GM21367 (cell line): Measurements from ENCODE around the gene NUMA1.

Experiments used
- ATAC-seq: cut with Tn5 transposase; IDR thresholded peaks from one replicate; pipeline ENCODE4 v1.9.1; 2021; ENCODE audit not compliant: unreplicated experiment

Gene NUMA1

GRCh38 chr11:72080326-72081183 lies at the start of gene NUMA1, which contains the start of gene LRRC51:
Gene NUMA1, minus strand, starts transcription at chr11:72080542. Its CDS starts 44,599 bp downstream, at chr11:72035943.
Gene LRRC51, plus strand, starts transcription at chr11:72080850. Its CDS starts 8,234 bp downstream, at chr11:72089084.
- peak; percentile 84 for ATAC-seq

- ATAC-seq: no peak
Measured at GRCh38 chr11:72129381-72129780, 49.0 kb upstream of the NUMA1 start.

- no peak for ATAC-seq
Measured at GRCh38 chr11:72127923-72128322, 47.6 kb upstream of the NUMA1 start.

- ATAC-seq: no peak
Measured at GRCh38 chr11:72125956-72126355, 45.6 kb upstream of the NUMA1 start.

- no peak for ATAC-seq
Measured at GRCh38 chr11:72124046-72124445, 43.7 kb upstream of the NUMA1 start.

GRCh38 chr11:72123117-72123653 lies 42.8 kb upstream of the NUMA1 start:
- ATAC-seq: no peak

- no peak for ATAC-seq
Measured at GRCh38 chr11:72122607-72123006, 42.3 kb upstream of the NUMA1 start.

GRCh38 chr11:72120930-72121329 lies 40.6 kb upstream of the NUMA1 start:
- no peak for ATAC-seq

GRCh38 chr11:72119198-72119597 lies 38.9 kb upstream of the NUMA1 start:
- no peak for ATAC-seq

- no peak for ATAC-seq
Measured at GRCh38 chr11:72116019-72116755, 35.8 kb upstream of the NUMA1 start.

- ATAC-seq: no peak
Measured at GRCh38 chr11:72114570-72114969, 34.2 kb upstream of the NUMA1 start.

GRCh38 chr11:72112978-72113808 lies 32.9 kb upstream of the NUMA1 start:
- ATAC-seq: no peak

- ATAC-seq: peak; percentile 72
Measured at GRCh38 chr11:72112143-72112977, 32.0 kb upstream of the NUMA1 start, which contains the start of gene ANAPC15. Gene ANAPC15, minus strand, starts transcription at chr11:72112695. Its CDS starts 1,419 bp downstream, at chr11:72111276.

- ATAC-seq: no peak
Measured at GRCh38 chr11:72111300-72112142, 31.2 kb upstream of the NUMA1 start.

GRCh38 chr11:72105888-72106287 lies 25.5 kb upstream of the NUMA1 start, which contains the start of gene TOMT:
Gene TOMT, plus strand, starts transcription at chr11:72105924. Its CDS starts 28 bp downstream, at chr11:72105952.
- ATAC-seq: no peak

GRCh38 chr11:72103754-72104167 lies 23.4 kb upstream of the NUMA1 start:
- ATAC-seq: no peak

GRCh38 chr11:72102946-72103753 lies 22.8 kb upstream of the NUMA1 start, which contains the start of gene LAMTOR1:
Gene LAMTOR1, minus strand, starts transcription at chr11:72103297. Its CDS starts 73 bp downstream, at chr11:72103224.
- peak; percentile 71 for ATAC-seq

- no peak for ATAC-seq
Measured at GRCh38 chr11:72102631-72102945, 22.2 kb upstream of the NUMA1 start.
